Karpas-422 (cell line): ENCODE measurements around the gene TOX2. TPM values are rescaled to one million over a fixed set of nuclear protein-coding genes. Genes with fewer than 3 reads are reported as not detected.

Experiments
- DNase-seq: peaks from one replicate; pipeline ENCODE4 v3.0.0-alpha.2; 2015
- H2AFZ ChIP-seq: fragments of 200-600 bp; sonication (generic); 2 replicates; pipeline ENCODE4 v1.6.1; 2014; ENCODE audit warnings: antibody characterized with exemption, low read length, mixed read lengths
- H3K27ac ChIP-seq: fragments of 200-600 bp; sonication (generic); 2 replicates; pipeline ENCODE4 v1.5.1; 2014; ENCODE audit warnings: mild to moderate bottlenecking, low read length, moderate library complexity
- H3K27me3 ChIP-seq: fragments of 200-600 bp; sonication (generic); 2 replicates; pipeline ENCODE4 v1.6.1; 2014; ENCODE audit warnings: low read length, mixed read lengths
- H3K36me3 ChIP-seq: fragments of 200-600 bp; sonication (generic); 2 replicates; pipeline ENCODE4 v1.6.1; 2014; ENCODE audit warnings: low read length, mixed read lengths; ENCODE audit not compliant: insufficient read depth
- H3K4me1 ChIP-seq: fragments of 200-600 bp; sonication (generic); 2 replicates; pipeline ENCODE4 v1.6.1; 2014; ENCODE audit warnings: mild to moderate bottlenecking, low read length, mixed read lengths
- H3K4me2 ChIP-seq: fragments of 200-600 bp; sonication (generic); 2 replicates; pipeline ENCODE4 v1.6.1; 2014; ENCODE audit warnings: low read length, low read depth, mild to moderate bottlenecking; ENCODE audit not compliant: poor library complexity, severe bottlenecking
- H3K4me3 ChIP-seq: fragments of 200-600 bp; sonication (generic); 2 replicates; pipeline ENCODE4 v1.5.1; 2014; ENCODE audit warnings: mild to moderate bottlenecking, antibody characterized with exemption, low read length, mixed read lengths
- H3K79me2 ChIP-seq: fragments of 200-600 bp; sonication (generic); 2 replicates; pipeline ENCODE4 v1.6.1; 2014; ENCODE audit warnings: mild to moderate bottlenecking, low read length, mixed read lengths
- H3K9ac ChIP-seq: fragments of 200-600 bp; sonication (generic); 2 replicates; pipeline ENCODE4 v1.6.0; 2014; ENCODE audit warnings: low read length
- H3K9me2 ChIP-seq: fragments of 200-600 bp; sonication (generic), shearing (Covaris generic); replicated peaks from 2 replicates; pipeline ENCODE4 v1.6.0; 2014; ENCODE audit warnings: mild to moderate bottlenecking, low read length, moderate library complexity; ENCODE audit not compliant: insufficient read depth
- H3K9me3 ChIP-seq: fragments of 300-700, 200-600 bp; sonication (generic); 2 replicates; pipeline ENCODE4 v1.6.1; 2014; ENCODE audit warnings: low read length, mixed read lengths
- H4K20me1 ChIP-seq: fragments of 200-600 bp; sonication (generic); 2 replicates; pipeline ENCODE4 v1.6.1; 2014; ENCODE audit warnings: mild to moderate bottlenecking, antibody characterized with exemption, low read length, low read depth; ENCODE audit not compliant: insufficient read depth
- total RNA-seq: library from RNA; depleted of rRNA; stranded (reverse); fragments of >200 nt; shearing (Covaris generic); gene quantifications from 2 replicates; pipeline ENCODE4 v1.2.3, GENCODE V29; 2014; ENCODE audit warnings: low replicate concordance

TOX2 gene
- total RNA-seq, 1 experiment from 2014 or later = 42.9 TPM

DNA sequence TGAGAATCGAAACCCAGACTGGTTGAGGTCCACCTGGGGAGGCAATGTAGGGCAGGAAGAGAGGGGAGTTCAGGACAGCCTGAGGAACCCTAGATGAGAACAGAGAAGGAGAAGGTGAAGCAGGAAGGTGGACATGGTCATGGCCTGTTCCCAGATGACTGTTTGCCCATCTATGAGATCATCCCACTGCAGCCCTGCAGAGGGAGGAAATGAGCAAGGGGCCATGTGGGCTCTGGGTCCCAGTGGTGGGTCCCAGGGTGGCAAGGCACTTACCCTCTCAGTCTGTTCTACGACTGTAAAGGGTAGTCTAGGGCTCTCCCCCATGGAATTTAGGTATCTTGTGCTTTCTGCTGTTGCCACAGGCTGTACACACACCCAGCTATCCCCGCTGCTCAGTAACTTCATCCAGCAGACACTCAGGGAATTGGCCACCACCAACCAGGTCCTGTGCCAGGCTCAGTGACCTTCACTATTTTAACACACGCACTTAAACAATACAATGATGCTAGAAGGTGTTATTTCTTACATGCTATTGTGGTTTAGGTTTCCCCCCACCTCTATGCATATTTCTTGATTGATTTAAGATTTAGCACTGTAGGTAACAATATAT lies 89.8 kb downstream of the TOX2 start:
- Histone ChIP-seq H3K27me3 (no peaks in the 10 kb centered on the region), H3K9me2 (no peaks in the 10 kb centered on the region), H3K79me2 (peaks cover 75% of the 10 kb centered on the region), H3K4me2 (no peak overlapping the region), H3K4me1 (peaks cover 98% of the 10 kb centered on the region), H3K9me3 (no peaks in the 10 kb centered on the region), H4K20me1 (no peaks in the 10 kb centered on the region), H3K4me3 (no peak overlapping the region), H3K27ac (peak overlapping the region; percentile 41), H3K36me3 (peaks cover 23% of the 10 kb centered on the region), H2AFZ (no peak overlapping the region), H3K9ac (no peak overlapping the region)
- no peak for DNase-seq

GRCh38 chr20:44005661-44006060 lies 91.0 kb downstream of the TOX2 start:
- peaks cover 98% of the 10 kb centered on the region for H3K4me1 ChIP-seq
- H3K27ac ChIP-seq = peak overlapping the region; percentile 41
- no peak overlapping the region for H3K9ac ChIP-seq
- H3K27me3 ChIP-seq = no peaks in the 10 kb centered on the region
- no peaks in the 10 kb centered on the region for H3K9me2 ChIP-seq
- H4K20me1 ChIP-seq = no peaks in the 10 kb centered on the region
- DNase-seq = no peak
- no peaks in the 10 kb centered on the region for H3K9me3 ChIP-seq
- H3K4me3 ChIP-seq = no peak overlapping the region
- no peak overlapping the region for H3K4me2 ChIP-seq
- H3K36me3 ChIP-seq = peaks cover 26% of the 10 kb centered on the region
- H2AFZ ChIP-seq = no peak overlapping the region
- H3K79me2 ChIP-seq = peaks cover 75% of the 10 kb centered on the region

DNA sequence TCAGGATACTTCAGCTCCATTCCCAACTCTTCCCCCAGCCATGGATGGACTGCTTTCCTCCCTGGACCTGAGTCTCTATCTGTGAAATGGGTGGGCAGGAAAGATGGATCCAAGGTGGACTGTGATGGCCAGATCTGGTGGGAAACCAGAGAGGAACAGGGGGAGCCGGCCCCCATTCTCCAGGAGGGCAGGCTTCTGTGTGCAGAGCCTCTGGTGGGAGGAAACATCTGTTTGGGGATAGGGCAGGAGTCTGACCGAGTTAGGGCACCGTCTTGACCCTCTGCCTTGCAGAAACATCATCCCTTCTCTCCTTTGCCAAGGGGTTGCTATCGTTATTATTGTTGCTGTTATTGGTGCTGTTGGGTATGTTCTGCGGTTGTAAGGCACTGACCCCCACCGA lies 91.5 kb downstream of the TOX2 start:
- Histone ChIP-seq H3K4me2 (no peak overlapping the region), H3K79me2 (peaks cover 76% of the 10 kb centered on the region), H3K9me3 (no peaks in the 10 kb centered on the region), H2AFZ (no peak overlapping the region), H3K27ac (peak overlapping the region; percentile 41; the same call in 1 of the 2 replicates), H4K20me1 (no peaks in the 10 kb centered on the region), H3K9me2 (no peaks in the 10 kb centered on the region), H3K27me3 (no peaks in the 10 kb centered on the region), H3K4me3 (no peak overlapping the region), H3K4me1 (peaks cover 98% of the 10 kb centered on the region), H3K9ac (no peak overlapping the region), H3K36me3 (peaks cover 30% of the 10 kb centered on the region)
- no peak for DNase-seq

GRCh38 chr20:44006578-44006977 lies 91.9 kb downstream of the TOX2 start:
- no peaks in the 10 kb centered on the region for H4K20me1 ChIP-seq
- no peak overlapping the region for H3K27ac ChIP-seq
- no peak for DNase-seq
- peaks cover 33% of the 10 kb centered on the region for H3K36me3 ChIP-seq
- no peak overlapping the region for H3K4me2 ChIP-seq
- H2AFZ ChIP-seq = no peak overlapping the region
- no peaks in the 10 kb centered on the region for H3K9me2 ChIP-seq
- peaks cover 98% of the 10 kb centered on the region for H3K4me1 ChIP-seq
- peaks cover 78% of the 10 kb centered on the region for H3K79me2 ChIP-seq
- no peaks in the 10 kb centered on the region for H3K27me3 ChIP-seq
- no peak overlapping the region for H3K4me3 ChIP-seq
- no peak overlapping the region for H3K9ac ChIP-seq
- H3K9me3 ChIP-seq = no peaks in the 10 kb centered on the region

- H3K9ac ChIP-seq = no peak overlapping the region
Observed at GRCh38 chr20:44008806-44009678, 94.4 kb downstream of the TOX2 start.

DNA sequence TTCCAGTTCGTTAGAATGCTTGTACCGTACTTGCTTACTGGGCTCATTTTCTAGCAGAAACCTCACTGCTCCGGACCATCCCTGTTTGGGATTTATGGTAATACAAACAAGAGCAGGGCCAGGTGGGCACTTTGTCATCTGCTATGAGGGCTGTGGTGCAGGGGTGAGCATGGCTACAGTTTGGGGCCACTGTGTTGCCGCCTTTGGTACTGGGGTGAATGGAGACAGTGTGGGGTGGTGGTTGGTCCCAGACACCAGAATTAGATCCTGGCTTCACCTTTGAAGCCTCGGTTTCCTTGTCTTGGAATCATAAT lies 95.0 kb downstream of the TOX2 start:
- H3K27ac ChIP-seq = peak overlapping the region; percentile 70
- H3K9me3 ChIP-seq = no peaks in the 10 kb centered on the region
- no peaks in the 10 kb centered on the region for H4K20me1 ChIP-seq
- no peak overlapping the region for H2AFZ ChIP-seq
- peaks cover 99% of the 10 kb centered on the region for H3K4me1 ChIP-seq
- no peaks in the 10 kb centered on the region for H3K9me2 ChIP-seq
- no peaks in the 10 kb centered on the region for H3K27me3 ChIP-seq
- H3K4me2 ChIP-seq = no peak overlapping the region
- H3K36me3 ChIP-seq = peaks cover 42% of the 10 kb centered on the region
- H3K4me3 ChIP-seq = no peak overlapping the region
- H3K9ac ChIP-seq = no peak overlapping the region
- no peak for DNase-seq
- peaks cover 83% of the 10 kb centered on the region for H3K79me2 ChIP-seq

More at GRCh38 chr20:44008806-44009678, 94.4 kb downstream of the TOX2 start:
- Histone ChIP-seq H3K4me2 (no peak overlapping the region), H3K4me1 (peaks cover 99% of the 10 kb centered on the region), H3K9me3 (no peaks in the 10 kb centered on the region), H2AFZ (no peak overlapping the region), H4K20me1 (no peaks in the 10 kb centered on the region), H3K36me3 (peaks cover 42% of the 10 kb centered on the region), H3K27ac (peak overlapping the region; percentile 70), H3K4me3 (no peak overlapping the region), H3K9me2 (no peaks in the 10 kb centered on the region), H3K27me3 (no peaks in the 10 kb centered on the region), H3K79me2 (peaks cover 81% of the 10 kb centered on the region)
- DNase-seq = no peak

DNA sequence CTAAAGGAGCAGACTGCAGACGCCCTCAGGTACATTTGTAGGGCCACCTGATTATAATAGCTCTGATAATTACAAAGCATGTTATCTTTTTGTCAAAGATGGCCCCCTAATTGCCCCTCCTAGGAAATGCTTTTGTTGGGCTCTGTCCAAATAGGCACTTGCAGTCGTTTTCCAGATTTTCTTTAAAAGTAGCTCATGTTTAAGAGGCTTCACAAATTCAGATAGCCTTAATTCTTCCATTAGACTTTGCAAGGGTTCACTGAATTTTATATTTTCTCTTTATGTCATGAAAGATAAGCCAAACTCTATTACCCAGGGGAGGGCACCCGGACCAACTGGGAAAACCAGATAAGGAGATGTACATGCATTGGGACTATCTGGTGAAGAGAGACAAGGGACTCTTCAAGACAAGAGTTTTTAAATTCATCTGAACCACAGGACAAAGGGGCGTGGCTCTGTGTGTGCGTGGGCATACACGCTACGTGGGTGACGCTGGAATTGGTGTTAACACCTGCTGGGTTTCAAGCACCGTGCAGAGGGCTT lies 95.6 kb downstream of the TOX2 start:
- peaks cover 85% of the 10 kb centered on the region for H3K79me2 ChIP-seq
- DNase-seq = no peak
- no peak overlapping the region for H3K4me2 ChIP-seq
- peaks cover 42% of the 10 kb centered on the region for H3K36me3 ChIP-seq
- no peaks in the 10 kb centered on the region for H3K9me2 ChIP-seq
- H2AFZ ChIP-seq = no peak overlapping the region
- no peak overlapping the region for H3K4me3 ChIP-seq
- H3K27me3 ChIP-seq = no peaks in the 10 kb centered on the region
- no peaks in the 10 kb centered on the region for H4K20me1 ChIP-seq
- H3K9ac ChIP-seq = no peak overlapping the region
- no peaks in the 10 kb centered on the region for H3K9me3 ChIP-seq
- H3K4me1 ChIP-seq = peaks cover 99% of the 10 kb centered on the region
- H3K27ac ChIP-seq = peak overlapping the region; percentile 70

GRCh38 chr20:44011251-44011940 lies 96.7 kb downstream of the TOX2 start:
- Histone ChIP-seq H3K9me2 (no peaks in the 10 kb centered on the region), H3K9me3 (no peaks in the 10 kb centered on the region), H3K27ac (peak overlapping the region; percentile 70), H3K4me1 (peaks cover 99% of the 10 kb centered on the region), H3K27me3 (no peaks in the 10 kb centered on the region), H3K79me2 (peaks cover 86% of the 10 kb centered on the region), H3K36me3 (peaks cover 50% of the 10 kb centered on the region), H2AFZ (no peak overlapping the region), H3K4me2 (no peak overlapping the region), H3K9ac (peak overlapping the region; percentile 5; the same call in 1 of the 2 replicates), H3K4me3 (no peak overlapping the region), H4K20me1 (no peaks in the 10 kb centered on the region)
- peak; percentile 67 for DNase-seq
